ENCODE measurements around the gene MAT2B.

DNA sequence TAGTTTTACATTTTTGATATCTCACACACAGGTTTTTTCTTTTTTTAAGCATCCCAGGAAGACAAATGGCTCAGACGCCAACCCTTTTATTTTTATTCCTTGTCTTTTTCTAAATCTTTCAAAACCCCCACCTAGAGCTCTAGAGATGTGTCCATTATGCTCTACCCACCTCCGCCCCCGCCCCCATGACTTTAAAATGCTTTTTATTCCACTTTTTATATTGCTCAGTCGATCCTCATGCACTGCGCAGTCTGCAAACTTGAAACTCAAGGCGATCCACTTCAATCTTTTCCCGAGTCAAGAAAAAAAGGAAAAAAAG is 411 bp upstream of the MAT2B start:
- TF ChIP-seq, protein P1, sequence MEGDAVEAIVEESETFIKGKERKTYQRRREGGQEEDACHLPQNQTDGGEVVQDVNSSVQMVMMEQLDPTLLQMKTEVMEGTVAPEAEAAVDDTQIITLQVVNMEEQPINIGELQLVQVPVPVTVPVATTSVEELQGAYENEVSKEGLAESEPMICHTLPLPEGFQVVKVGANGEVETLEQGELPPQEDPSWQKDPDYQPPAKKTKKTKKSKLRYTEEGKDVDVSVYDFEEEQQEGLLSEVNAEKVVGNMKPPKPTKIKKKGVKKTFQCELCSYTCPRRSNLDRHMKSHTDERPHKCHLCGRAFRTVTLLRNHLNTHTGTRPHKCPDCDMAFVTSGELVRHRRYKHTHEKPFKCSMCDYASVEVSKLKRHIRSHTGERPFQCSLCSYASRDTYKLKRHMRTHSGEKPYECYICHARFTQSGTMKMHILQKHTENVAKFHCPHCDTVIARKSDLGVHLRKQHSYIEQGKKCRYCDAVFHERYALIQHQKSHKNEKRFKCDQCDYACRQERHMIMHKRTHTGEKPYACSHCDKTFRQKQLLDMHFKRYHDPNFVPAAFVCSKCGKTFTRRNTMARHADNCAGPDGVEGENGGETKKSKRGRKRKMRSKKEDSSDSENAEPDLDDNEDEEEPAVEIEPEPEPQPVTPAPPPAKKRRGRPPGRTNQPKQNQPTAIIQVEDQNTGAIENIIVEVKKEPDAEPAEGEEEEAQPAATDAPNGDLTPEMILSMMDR (CRISPR knock-in tag; IDR thresholded peaks at IDR 0.05): no peak
- no peak for TF ChIP-seq ZNF891 (CRISPR knock-in tag; IDR thresholded peaks at IDR 0.05)
